Skeletal muscle tissue (tissue), 4 donors: ENCODE data around the gene TSPAN18. TPM values are rescaled to one million over a fixed set of nuclear protein-coding genes. Genes with fewer than 3 reads are reported as not detected.

ENCODE experiments used
- H3K27ac ChIP-seq: one replicate; pipeline ENCODE4 v1.7.0; 2013; ENCODE audit warnings: mild to moderate bottlenecking, low read depth, low read length, inconsistent platforms
- H3K27me3 ChIP-seq, 3 donors: one replicate each; pipeline ENCODE4 v1.7.0; 2013; ENCODE audit warnings: low read length in 3 of 3; ENCODE audit not compliant: control insufficient read depth in 3 of 3, insufficient read depth in 3 of 3
- H3K36me3 ChIP-seq, 3 donors: one replicate each; pipeline ENCODE4 v1.7.0; 2013; ENCODE audit warnings: low read length in 3 of 3; ENCODE audit not compliant: control insufficient read depth in 3 of 3, insufficient read depth in 3 of 3
- H3K4me1 ChIP-seq, 3 donors: one replicate each; pipeline ENCODE4 v1.7.0; 2013; ENCODE audit warnings: low read length in 3 of 3, mild to moderate bottlenecking in 3 of 3; ENCODE audit not compliant: control insufficient read depth in 3 of 3, insufficient read depth in 3 of 3
- H3K4me3 ChIP-seq, 3 donors: one replicate each; pipeline ENCODE4 v1.7.0; 2013; ENCODE audit warnings: low read length in 3 of 3
- H3K9ac ChIP-seq, 3 donors: one replicate each; pipeline ENCODE4 v1.7.0; 2013; ENCODE audit warnings: low read length in 3 of 3, mild to moderate bottlenecking in 3 of 3, moderate library complexity in 2 of 3, low read depth in 1 of 3
- H3K9me3 ChIP-seq, 3 donors: one replicate each; pipeline ENCODE4 v1.7.0; 2013; ENCODE audit warnings: low read length in 3 of 3; ENCODE audit not compliant: control insufficient read depth in 3 of 3
- total RNA-seq: library from RNA; depleted of rRNA; stranded (reverse); fragments of >200 nt; gene quantifications from one replicate; pipeline ENCODE4 v1.2.3, GENCODE V29; 2014
- donor health status: Osteomylitis.

TSPAN18 gene
- total RNA-seq, 1 donor from 2014 or later = 11.5 TPM

DNA sequence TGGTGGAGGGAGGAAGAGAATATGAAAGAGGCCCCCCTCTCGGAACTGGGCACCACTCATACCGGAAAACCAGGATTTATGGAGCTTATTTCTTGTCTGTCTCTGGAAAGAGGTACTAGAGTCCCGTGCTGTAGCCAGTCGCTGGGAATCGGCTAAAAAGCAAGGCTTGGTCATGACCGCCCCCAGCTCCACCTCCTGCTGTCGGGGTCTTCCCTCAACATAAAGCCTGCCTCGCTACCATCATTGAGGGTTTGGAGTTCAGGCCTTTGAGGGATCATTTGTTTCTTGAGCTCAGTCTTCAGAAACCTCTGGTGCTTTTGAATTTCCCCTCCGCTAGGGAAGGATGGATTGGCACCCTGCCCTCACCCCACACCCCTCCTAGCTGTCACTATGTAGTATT lies 97.1 kb downstream of the TSPAN18 start:
- Histone ChIP-seq H3K9me3 (no peaks in the 10 kb centered on the region), H3K9ac (no peak overlapping the region), H3K4me1 (peaks cover 0 to 4% (median 0%) of the 10 kb centered on the region in 3 donors), H3K27me3 (no peaks in the 10 kb centered on the region), H3K36me3 (no peaks in the 10 kb centered on the region), H3K4me3 (no peak overlapping the region), H3K27ac (no peak overlapping the region)

DNA sequence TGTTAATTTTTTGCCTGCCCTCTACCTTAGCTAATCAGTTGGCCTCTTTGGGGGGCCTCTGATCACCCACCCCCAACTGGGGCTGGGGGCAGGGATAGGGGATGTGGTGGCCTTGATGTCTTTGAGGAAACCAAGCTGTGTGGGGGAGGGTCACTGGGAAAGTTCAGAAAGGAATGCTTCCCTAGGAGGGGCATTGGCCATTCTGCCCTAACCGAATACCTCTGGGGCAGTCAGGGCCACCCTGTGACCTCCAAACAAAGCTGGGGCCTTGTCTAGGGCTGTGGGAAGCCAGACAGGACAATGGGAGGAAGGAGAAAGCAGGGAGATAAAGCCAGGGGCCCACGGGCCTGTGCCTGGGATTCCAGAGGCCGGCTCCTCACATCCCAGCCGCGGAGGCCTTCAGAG lies 97.5 kb downstream of the TSPAN18 start:
- H3K9ac ChIP-seq = no peak overlapping the region
- no peak overlapping the region for H3K27ac ChIP-seq
- H3K4me1 ChIP-seq = peaks cover 0 to 4% (median 0%) of the 10 kb centered on the region in 3 donors
- no peaks in the 10 kb centered on the region for H3K27me3 ChIP-seq
- no peaks in the 10 kb centered on the region for H3K9me3 ChIP-seq
- no peaks in the 10 kb centered on the region for H3K36me3 ChIP-seq
- H3K4me3 ChIP-seq = no peak overlapping the region

DNA sequence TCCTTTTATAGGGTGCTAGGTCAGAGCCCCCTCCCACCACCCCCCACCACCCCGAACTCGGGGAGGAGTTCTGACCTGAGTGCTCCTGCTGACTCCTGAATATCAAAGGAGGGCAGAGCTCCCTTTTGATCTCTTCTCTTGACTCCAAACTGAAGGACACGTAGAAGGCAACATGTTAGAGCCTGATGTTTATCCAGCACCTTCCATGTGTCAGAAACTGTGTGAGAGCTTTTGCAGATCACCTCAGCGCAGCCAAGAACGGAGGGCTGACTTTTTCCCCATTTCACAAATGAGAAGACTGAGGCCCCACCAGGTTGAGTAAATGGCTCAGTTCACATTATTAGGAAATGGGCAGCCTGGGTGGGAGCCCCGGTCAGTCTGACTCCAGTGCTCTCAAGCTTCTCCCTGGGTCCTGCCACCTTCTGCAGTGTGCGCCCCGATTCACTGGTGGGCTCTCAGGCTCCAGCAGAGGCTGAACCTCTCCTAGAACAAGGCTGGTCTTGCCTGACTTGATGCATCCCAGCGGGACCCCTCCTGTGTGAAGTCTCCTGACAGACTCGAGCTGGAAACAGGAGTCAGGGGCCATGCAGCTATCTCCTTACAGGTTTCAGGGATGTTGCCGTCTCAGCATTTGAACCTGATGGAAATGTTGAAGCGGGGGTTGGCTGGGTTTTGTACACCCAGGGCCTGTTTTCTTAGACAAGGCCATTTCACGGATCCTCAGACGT lies 98.5 kb downstream of the TSPAN18 start:
- Histone ChIP-seq H3K4me3 (no peak overlapping the region), H3K4me1 (peaks cover 0 to 4% (median 0%) of the 10 kb centered on the region in 3 donors), H3K27me3 (no peaks in the 10 kb centered on the region), H3K27ac (no peak overlapping the region), H3K9me3 (no peaks in the 10 kb centered on the region), H3K9ac (no peak overlapping the region), H3K36me3 (no peaks in the 10 kb centered on the region)

DNA sequence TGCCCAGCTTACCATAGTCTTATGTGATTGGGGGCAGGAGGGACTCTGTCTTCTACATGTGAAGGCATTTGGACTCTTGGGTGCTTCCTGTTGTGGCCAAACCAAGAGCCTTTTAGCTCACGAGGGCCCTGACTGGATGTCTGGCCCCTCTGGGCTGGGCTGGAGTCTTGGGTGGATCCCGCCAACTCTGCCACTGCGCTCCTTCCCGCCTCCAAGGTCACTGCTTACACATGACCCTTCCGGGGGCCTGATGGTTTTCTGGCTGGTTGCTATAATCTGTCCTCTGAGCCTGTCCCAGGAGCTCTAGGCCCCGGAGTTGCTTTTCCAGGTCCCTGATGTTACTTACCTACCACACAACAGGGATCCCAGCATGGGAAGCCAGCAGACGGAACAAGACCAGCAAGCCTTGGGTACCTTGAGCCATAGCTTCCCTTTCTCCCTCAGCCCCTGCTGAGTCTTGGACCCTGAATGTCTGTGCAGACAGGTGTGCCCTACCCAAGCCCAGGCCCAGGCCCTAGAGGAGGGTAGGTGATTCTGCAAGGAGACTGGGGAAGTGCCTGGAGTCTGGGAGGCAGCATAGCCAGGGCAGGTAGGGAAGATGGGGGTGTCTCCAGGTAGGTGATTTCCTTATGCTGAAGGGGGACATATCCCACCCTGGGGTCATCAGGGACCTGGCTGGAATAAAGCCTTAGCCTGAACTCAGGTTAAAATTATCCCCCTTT lies 100.3 kb downstream of the TSPAN18 start:
- Histone ChIP-seq H3K4me1 (peaks cover 0 to 7% (median 0%) of the 10 kb centered on the region in 3 donors), H3K9ac (no peak overlapping the region), H3K27me3 (no peaks in the 10 kb centered on the region), H3K27ac (no peak overlapping the region), H3K9me3 (no peaks in the 10 kb centered on the region), H3K4me3 (no peak overlapping the region), H3K36me3 (no peaks in the 10 kb centered on the region)

DNA sequence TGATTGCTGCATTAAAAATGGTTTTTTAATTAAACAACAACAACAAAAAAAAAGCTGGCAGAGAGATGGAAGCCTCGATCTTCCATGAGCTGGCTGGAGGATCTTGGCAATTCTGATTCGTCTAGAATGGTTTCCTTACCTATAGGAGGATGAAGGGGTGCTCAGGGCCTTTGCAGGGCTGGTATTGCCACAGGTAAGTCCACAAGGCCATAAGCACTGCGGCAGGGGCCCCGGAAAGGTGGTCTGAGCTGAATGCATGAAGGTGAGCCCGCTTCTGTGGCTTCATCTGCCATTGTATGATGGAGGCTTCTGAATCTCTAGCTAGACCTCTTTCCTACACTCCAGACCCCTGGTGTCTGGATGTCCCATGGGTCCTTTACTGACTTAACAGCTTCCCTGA lies 101.5 kb downstream of the TSPAN18 start:
- Histone ChIP-seq H3K4me3 (no peak overlapping the region), H3K36me3 (no peaks in the 10 kb centered on the region), H3K27ac (no peak overlapping the region), H3K9ac (no peak overlapping the region), H3K4me1 (peaks cover 0 to 7% (median 0%) of the 10 kb centered on the region in 3 donors), H3K27me3 (no peaks in the 10 kb centered on the region), H3K9me3 (no peaks in the 10 kb centered on the region)

DNA sequence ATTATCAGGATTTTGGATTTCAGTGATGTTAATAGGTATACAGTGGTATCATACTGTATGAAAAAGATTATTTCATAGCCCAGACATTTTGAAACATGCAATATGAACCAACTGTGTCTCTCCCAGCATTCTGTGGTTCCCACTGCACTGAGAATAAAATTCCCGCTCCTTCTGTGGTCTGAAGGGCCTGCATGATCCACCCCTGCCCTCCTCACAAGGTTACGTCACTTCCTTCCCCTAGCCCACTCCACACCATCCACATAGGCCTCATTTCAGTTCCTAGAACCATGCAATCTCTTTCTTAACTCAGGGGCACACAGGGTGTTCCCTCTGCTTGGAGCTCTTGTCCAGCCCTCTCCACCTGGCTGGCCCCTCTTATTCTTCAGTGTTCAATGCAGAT lies 103.1 kb downstream of the TSPAN18 start:
- Histone ChIP-seq H3K27ac (no peak overlapping the region), H3K4me1 (peaks cover 0 to 5% (median 5%) of the 10 kb centered on the region in 3 donors), H3K9me3 (no peaks in the 10 kb centered on the region), H3K27me3 (no peaks in the 10 kb centered on the region), H3K4me3 (no peak overlapping the region), H3K36me3 (no peaks in the 10 kb centered on the region), H3K9ac (no peak overlapping the region)

DNA sequence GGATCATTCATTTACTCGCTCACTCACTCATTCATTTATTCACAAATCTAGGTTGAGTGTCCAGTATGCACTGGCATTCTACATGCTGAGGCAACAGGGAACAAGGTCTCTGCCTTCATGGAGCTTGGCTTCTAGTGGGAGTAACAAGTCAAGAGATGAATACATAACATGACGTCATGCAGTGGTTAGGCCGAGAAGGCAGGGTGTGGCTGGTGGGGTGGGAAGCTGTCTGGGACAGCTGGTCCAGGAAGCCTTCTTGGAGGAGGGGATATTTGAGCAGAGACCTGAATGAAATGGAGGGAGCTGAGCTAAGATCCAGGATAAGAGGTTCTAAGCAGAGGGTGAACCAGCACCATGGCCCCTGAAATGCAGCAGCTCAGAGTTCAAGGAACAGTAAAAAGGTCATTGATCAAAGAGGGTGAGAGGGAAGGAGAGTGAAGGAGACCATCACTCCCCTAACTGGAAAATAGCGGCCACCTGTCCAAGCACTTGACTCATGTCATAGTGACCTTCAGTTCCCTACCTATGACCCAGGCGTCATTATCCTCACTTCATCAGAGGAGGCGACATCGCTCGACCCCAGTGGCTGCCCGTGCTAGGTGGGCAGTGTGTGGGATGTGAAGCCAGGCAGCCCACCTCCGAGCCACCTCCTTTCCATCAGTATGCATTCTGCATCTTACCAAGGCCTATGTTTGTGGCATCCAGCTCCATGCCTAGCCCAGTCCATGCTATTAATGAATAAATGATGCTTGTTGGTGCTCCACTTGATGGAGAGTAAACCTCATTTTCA lies 105.0 kb downstream of the TSPAN18 start:
- Histone ChIP-seq H3K27me3 (no peaks in the 10 kb centered on the region), H3K9me3 (peaks cover 0 to under 1% (median 0%) of the 10 kb centered on the region in 3 donors), H3K27ac (no peak overlapping the region), H3K36me3 (no peaks in the 10 kb centered on the region), H3K9ac (no peak overlapping the region), H3K4me1 (peaks cover 0 to 6% (median 5%) of the 10 kb centered on the region in 3 donors), H3K4me3 (no peak overlapping the region)

DNA sequence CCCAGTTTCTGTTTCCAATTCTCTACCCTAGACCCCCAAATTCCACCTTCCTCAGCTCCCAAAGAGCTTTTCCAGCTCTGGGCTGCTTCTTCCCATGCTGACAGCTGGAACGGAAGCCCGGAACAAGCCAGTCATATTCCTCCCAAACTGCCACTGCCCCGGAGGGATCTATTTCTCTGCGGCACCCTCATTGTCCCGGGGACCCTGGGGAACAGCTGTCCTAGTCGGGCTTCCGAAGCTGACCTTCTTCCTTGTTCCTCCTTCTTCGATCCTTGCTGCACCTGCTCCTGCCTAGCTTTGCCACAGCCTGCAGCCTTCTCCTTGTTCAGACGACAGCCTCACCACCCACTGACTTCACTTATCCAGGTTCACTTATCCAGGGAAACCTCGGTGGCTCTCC lies 105.7 kb downstream of the TSPAN18 start:
- Histone ChIP-seq H3K27ac (no peak overlapping the region), H3K36me3 (no peaks in the 10 kb centered on the region), H3K9me3 (peaks cover 0 to 3% (median 0%) of the 10 kb centered on the region in 3 donors), H3K27me3 (no peaks in the 10 kb centered on the region), H3K9ac (no peak overlapping the region), H3K4me3 (no peak overlapping the region), H3K4me1 (peaks cover 0 to 6% (median 5%) of the 10 kb centered on the region in 3 donors)

DNA sequence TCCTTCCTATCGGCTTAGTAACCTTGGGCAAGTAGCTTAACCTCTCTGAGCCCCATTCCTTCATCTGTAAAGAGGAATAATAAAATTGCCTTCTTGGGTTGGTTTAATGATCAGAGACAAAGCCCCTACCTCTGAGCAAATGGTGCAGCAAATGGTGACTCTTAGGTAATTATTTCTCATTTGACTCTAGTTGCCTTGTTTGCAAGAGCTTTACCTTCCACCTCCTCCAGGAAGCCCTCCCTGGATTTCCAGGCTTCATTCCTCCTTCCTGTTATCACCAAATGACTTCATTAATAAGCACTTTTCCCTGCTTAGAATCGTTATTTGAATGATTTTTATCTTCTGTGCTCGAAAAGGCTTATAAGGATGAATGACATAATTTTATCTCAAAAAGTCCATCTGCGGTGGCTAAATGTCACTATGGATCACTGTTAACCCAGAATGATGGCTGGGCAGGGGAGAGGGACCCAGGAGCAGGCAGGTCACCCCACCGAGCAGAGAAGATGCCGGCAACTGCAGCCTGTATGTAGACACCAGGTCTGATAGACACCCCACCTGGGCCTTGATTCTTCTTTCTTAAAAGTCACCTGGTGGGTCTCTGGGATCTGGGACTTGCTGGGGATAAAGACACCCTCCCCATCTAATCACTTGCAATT lies 106.6 kb downstream of the TSPAN18 start:
- peaks cover 0 to 6% (median 5%) of the 10 kb centered on the region in 3 donors for H3K4me1 ChIP-seq
- H3K27me3 ChIP-seq = no peaks in the 10 kb centered on the region
- no peak overlapping the region for H3K9ac ChIP-seq
- no peak overlapping the region for H3K27ac ChIP-seq
- H3K4me3 ChIP-seq = no peak overlapping the region
- H3K36me3 ChIP-seq = no peaks in the 10 kb centered on the region
- H3K9me3 ChIP-seq = peaks cover 0 to 3% (median 0%) of the 10 kb centered on the region in 3 donors
